GM12865 (cell line): ENCODE data around the gene CAMKMT.

ENCODE experiments used
- DNase-seq: peaks from one replicate; pipeline ENCODE4 v3.0.0; 2010; ENCODE audit warnings: low read depth
- H3K4me3 ChIP-seq: 2 replicates; pipeline ENCODE4 v1.5.1; 2011; ENCODE audit warnings: mild to moderate bottlenecking, low read depth, low read length, control low read depth
- TF ChIP-seq, protein P1 (sequence below): IDR thresholded peaks from 2 replicates; pipeline ENCODE4 v1.5.1; 2011; ENCODE audit warnings: low read length, control low read depth, low read depth, inconsistent platforms; ENCODE audit not compliant: insufficient read depth; ENCODE audit errors: missing control alignments

Gene CAMKMT

GRCh38 chr2:44674473-44675284 is 312.9 kb downstream of the CAMKMT start:
- TF ChIP-seq, protein P1, sequence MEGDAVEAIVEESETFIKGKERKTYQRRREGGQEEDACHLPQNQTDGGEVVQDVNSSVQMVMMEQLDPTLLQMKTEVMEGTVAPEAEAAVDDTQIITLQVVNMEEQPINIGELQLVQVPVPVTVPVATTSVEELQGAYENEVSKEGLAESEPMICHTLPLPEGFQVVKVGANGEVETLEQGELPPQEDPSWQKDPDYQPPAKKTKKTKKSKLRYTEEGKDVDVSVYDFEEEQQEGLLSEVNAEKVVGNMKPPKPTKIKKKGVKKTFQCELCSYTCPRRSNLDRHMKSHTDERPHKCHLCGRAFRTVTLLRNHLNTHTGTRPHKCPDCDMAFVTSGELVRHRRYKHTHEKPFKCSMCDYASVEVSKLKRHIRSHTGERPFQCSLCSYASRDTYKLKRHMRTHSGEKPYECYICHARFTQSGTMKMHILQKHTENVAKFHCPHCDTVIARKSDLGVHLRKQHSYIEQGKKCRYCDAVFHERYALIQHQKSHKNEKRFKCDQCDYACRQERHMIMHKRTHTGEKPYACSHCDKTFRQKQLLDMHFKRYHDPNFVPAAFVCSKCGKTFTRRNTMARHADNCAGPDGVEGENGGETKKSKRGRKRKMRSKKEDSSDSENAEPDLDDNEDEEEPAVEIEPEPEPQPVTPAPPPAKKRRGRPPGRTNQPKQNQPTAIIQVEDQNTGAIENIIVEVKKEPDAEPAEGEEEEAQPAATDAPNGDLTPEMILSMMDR, result no peak
- no peak for DNase-seq
- H3K4me3 ChIP-seq, result no peak overlapping the region

DNA sequence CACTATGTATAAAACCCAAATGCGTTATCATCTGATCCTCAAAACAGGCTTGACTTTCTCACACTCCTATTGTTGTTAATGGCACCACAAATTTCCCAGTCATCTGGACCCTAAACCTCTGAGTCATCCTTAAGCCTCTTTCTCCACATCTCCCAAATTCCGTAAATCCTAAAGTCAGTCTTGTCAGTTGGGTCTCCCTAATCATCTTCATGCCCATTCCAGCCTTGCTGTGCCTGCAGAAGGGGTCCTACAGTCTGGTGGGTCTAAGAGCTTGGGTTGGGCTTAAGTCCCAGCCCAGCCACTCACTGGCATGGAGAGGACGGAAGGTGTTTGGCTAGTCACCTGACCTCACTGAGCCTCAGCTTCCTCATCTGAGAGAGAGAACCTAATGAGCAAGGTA is 314.6 kb downstream of the CAMKMT start:
- no peak for DNase-seq
- no peak overlapping the region for H3K4me3 ChIP-seq
- TF ChIP-seq, protein P1, result no peak

DNA sequence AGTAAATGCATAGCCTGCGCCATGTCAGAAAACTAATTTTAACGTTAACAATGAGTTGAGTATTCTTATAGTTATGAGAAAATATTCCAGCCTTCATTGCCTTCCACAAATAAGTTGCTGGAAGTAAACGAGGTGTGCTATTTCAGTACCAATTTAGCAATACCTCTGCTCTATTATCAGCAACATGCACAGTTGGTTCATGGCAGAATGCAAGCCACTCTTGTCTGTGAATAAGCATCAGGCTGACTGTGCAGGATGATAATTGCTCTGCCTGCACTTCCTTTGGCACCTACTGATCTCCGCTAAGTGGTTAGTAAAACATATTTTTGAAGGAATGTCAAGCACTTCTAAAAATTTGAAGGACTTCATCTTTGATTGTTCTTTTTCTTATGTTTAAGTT is 317.8 kb downstream of the CAMKMT start:
- DNase-seq, result no peak
- no peak overlapping the region for H3K4me3 ChIP-seq
- TF ChIP-seq, protein P1, result no peak

DNA sequence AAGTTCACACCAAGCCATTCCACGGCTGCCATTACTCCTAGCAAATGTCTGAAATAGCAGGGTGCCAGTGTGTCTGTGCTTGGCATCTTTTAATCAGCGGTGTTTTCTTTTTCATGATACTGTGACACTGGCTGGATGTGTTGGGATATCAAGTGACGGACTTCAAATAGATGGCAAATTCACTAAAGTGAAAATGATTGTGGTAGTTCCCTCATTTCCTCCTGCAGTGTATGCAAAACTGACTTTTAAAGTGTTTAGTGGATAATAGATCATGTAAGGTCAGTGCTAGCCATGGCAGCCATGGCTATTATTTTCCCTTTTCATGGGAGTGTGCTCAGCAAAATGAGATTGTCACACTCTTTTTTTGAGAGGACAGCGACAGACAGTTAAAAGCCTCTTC is 318.2 kb downstream of the CAMKMT start:
- no peak overlapping the region for H3K4me3 ChIP-seq
- no peak for DNase-seq
- TF ChIP-seq, protein P1, result no peak

DNA sequence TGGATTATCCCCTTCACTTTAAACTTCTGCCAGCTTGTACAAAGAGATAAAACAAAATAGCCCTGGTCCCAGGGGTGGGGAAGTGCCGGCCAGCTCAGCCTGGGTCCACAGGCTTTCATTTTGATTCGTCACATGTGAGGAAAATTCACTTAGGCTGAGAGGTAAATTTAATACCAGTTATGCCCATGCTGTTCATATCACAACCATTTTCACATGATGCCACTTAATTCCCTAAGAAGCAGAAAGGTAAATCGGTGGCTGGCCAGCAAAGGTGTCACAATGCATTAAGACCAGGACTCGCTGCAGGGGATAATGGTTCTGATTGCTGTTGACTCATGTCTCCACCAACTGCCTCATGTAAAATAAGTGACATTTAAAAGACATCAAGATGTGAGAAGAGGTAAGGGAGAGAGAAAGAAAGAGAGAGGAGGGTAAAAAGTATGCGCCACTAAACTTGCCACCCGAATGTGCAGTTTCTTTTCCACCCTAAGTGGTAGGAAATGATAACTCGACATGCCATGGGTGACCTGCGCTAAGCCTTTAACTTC is 318.8 kb downstream of the CAMKMT start:
- H3K4me3 ChIP-seq, result no peak overlapping the region
- no peak for DNase-seq
- TF ChIP-seq, protein P1, result no peak

GRCh38 chr2:44680983-44681531 is 319.3 kb downstream of the CAMKMT start:
- TF ChIP-seq, protein P1, result no peak
- DNase-seq, result no peak
- H3K4me3 ChIP-seq, result no peak overlapping the region
